HepG2 (cell line): ENCODE results near the gene IGDCC3. TPM values are rescaled to one million over a fixed set of nuclear protein-coding genes. Genes with fewer than 3 reads are reported as not detected.

Source experiments
- AHR ChIP-seq: IDR thresholded peaks from 2 replicates; pipeline ENCODE4 v1.6.1; 2018; ENCODE audit warnings: missing genetic modification reagents, missing compliant biosample characterization
- ARID3A ChIP-seq: IDR thresholded peaks from 2 replicates; pipeline ENCODE4 v1.6.1; 2012; ENCODE audit warnings: low read depth, low read length, improper control_type of control experiment
- CHCHD3 ChIP-seq: sonication (generic); formaldehyde crosslinking; IDR thresholded peaks from 2 replicates; pipeline ENCODE4 v1.8.0; 2022; ENCODE audit warnings: mild to moderate bottlenecking, missing genetic modification reagents, moderate library complexity
- CHD2 ChIP-seq: IDR thresholded peaks from 2 replicates; pipeline ENCODE4 v1.6.1; 2011; ENCODE audit warnings: low read depth, low read length, improper control_type of control experiment
- IKZF1 ChIP-seq: fragments of 450-650 bp; IDR thresholded peaks from 2 replicates; pipeline ENCODE4 v1.7.1; 2016
- JUNB ChIP-seq: sonication (generic); formaldehyde crosslinking; IDR thresholded peaks from 2 replicates; pipeline ENCODE4 v1.8.0; 2022; ENCODE audit warnings: missing genetic modification reagents, mild to moderate bottlenecking, borderline replicate concordance
- KAT7 ChIP-seq: IDR thresholded peaks from 2 replicates; pipeline ENCODE4 v1.6.1; 2018; ENCODE audit warnings: borderline replicate concordance, missing compliant biosample characterization
- MYC ChIP-seq: sonication (generic); formaldehyde crosslinking; IDR thresholded peaks from 2 replicates; pipeline ENCODE4 v1.9.0; 2021; ENCODE audit warnings: missing genetic modification reagents, borderline replicate concordance
- NPAS2 ChIP-seq: sonication (generic); formaldehyde crosslinking; IDR thresholded peaks from 2 replicates; pipeline ENCODE4 v1.8.0; 2022; ENCODE audit warnings: mild to moderate bottlenecking, missing genetic modification reagents, borderline replicate concordance
- NR2C2 ChIP-seq: sonication (generic); formaldehyde crosslinking; IDR thresholded peaks from 2 replicates; pipeline ENCODE4 v1.4.0; 2020; ENCODE audit warnings: missing genetic modification reagents, mild to moderate bottlenecking, moderate library complexity, borderline replicate concordance
- RARA ChIP-seq: IDR thresholded peaks from 2 replicates; pipeline ENCODE4 v1.6.1; 2016; ENCODE audit warnings: missing genetic modification reagents, missing compliant biosample characterization
- SCMH1 ChIP-seq: sonication (generic); formaldehyde crosslinking; IDR thresholded peaks from 2 replicates; pipeline ENCODE4 v1.9.0; 2021; ENCODE audit warnings: missing genetic modification reagents, mild to moderate bottlenecking, borderline replicate concordance
- SKIL ChIP-seq: sonication (generic); formaldehyde crosslinking; IDR thresholded peaks from 2 replicates; pipeline ENCODE4 v1.8.0; 2022; ENCODE audit warnings: missing genetic modification reagents, mild to moderate bottlenecking, moderate library complexity, borderline replicate concordance
- SOX5 ChIP-seq: IDR thresholded peaks from 2 replicates; pipeline ENCODE4 v1.6.1; 2016; ENCODE audit warnings: borderline replicate concordance
- TARDBP ChIP-seq: sonication (generic); formaldehyde crosslinking; IDR thresholded peaks from 2 replicates; pipeline ENCODE4 v1.8.0; 2022; ENCODE audit warnings: mild to moderate bottlenecking, missing genetic modification reagents
- ZMYM4 ChIP-seq: sonication (generic); formaldehyde crosslinking; IDR thresholded peaks from 2 replicates; pipeline ENCODE4 v1.8.1; 2023; ENCODE audit warnings: mild to moderate bottlenecking, missing genetic modification reagents
- ZNF446 ChIP-seq: sonication (generic); formaldehyde crosslinking; IDR thresholded peaks from 2 replicates; pipeline ENCODE4 v1.5.0; 2020; ENCODE audit warnings: mild to moderate bottlenecking, missing genetic modification reagents
- ZNF639 ChIP-seq: conservative IDR thresholded peaks from 2 replicates; pipeline ENCODE4 v1.6.1; 2018; ENCODE audit warnings: missing genetic modification reagents
- polyA plus RNA-seq, 8 experiments: library from polyadenylated mRNA; depleted of rRNA in 3 of 8; stranded (reverse) in 7 of 8; unstranded in 1 of 8; fragments of >200 nt; fragmentation: Illumina TruSeq in 4 of 8; extraction: Trizol in 4 of 8; gene quantifications; 2 replicates each; pipeline versions ENCODE4 v1.2.1 to v1.2.3, GENCODE V29; 2011 to 2016; ENCODE audit warnings: low read depth in 4 of 8, missing spikeins in 1 of 8, mixed read lengths in 1 of 8; ENCODE audit not compliant: insufficient read depth in 1 of 8
- total RNA-seq, 5 experiments: library from RNA; depleted of rRNA; stranded (reverse); fragments of >200 nt; fragmentation: Illumina TruSeq; extraction: Trizol; gene quantifications; 2 replicates each; pipeline ENCODE4 v1.2.3, GENCODE V29; 2016; ENCODE audit warnings: low read depth in 1 of 5

Gene IGDCC3
- total and polyA plus RNA-seq, 2 of the 13 experiments (the other 11 are each of a cell fraction or from before 2014, with no cell fraction given): 30.1 to 51.8 TPM

GRCh38 chr15:65312400-65312916, 65.3 kb downstream of the IGDCC3 start (continued):
- TF ChIP-seq IKZF1 (no peak), KAT7 (CRISPR knock-in tag) (no peak), NPAS2 (CRISPR knock-in tag) (no peak), CHCHD3 (no peak), TARDBP (CRISPR knock-in tag) (peak; percentile 65), SOX5 (CRISPR knock-in tag) (peak; percentile 11; the same call in 1 of the 2 replicates), ZNF639 (CRISPR knock-in tag) (no peak), SCMH1 (no peak), ZNF446 (CRISPR knock-in tag) (no peak), JUNB (CRISPR knock-in tag) (no peak), SKIL (CRISPR knock-in tag) (peak; percentile 97), ARID3A (no peak), RARA (peak; percentile 98), NR2C2 (CRISPR knock-in tag) (peak; percentile 71; the same call in 1 of the 2 replicates), CHD2 (no peak), MYC (CRISPR knock-in tag) (0 out of 2 replicates have a peak, but pooled peaks have one; percentile 26), ZMYM4 (peak; percentile 62), AHR (CRISPR knock-in tag) (no peak)
